Ishikawa (cell line): Measurements from ENCODE around the gene CAMK1D.

Experiments
- CEBPB ChIP-seq: IDR thresholded peaks from 2 replicates; pipeline ENCODE4 v1.6.1; 2012
- REST ChIP-seq: IDR thresholded peaks from 2 replicates; pipeline ENCODE4 v1.6.1; 2012; ENCODE audit warnings: low read depth, mild to moderate bottlenecking
- TAF1 ChIP-seq: IDR thresholded peaks from 2 replicates; pipeline ENCODE4 v1.6.1; 2012; ENCODE audit warnings: low read depth, mild to moderate bottlenecking
- YY1 ChIP-seq: IDR thresholded peaks from 2 replicates; pipeline ENCODE4 v1.6.1; 2012; ENCODE audit warnings: low read depth

- TF ChIP-seq REST (no peak), YY1 (no peak), TAF1 (no peak), CEBPB (no peak)
Measured at GRCh38 chr10:12319076-12319475, 30.3 kb upstream of the CAMK1D start.
